Sigmoid colon (tissue), 7 donors: ENCODE data around the gene SORCS2. TPM values are rescaled to one million over a fixed set of nuclear protein-coding genes. Genes with fewer than 3 reads are reported as not detected.

ENCODE experiments used
- DNase-seq: peaks from one replicate; pipeline ENCODE4 v3.0.0-alpha.2; 2019
- H3K27ac ChIP-seq, 4 donors: fragments of 200-600 bp; sonication (generic); one replicate each; pipeline ENCODE4 v1.5.1; 2016 to 2019; ENCODE audit warnings: mild to moderate bottlenecking in 1 of 4
- H3K27me3 ChIP-seq, 3 donors: fragments of 200-600 bp; sonication (generic); one replicate each; pipeline ENCODE4 v1.5.1; 2019; ENCODE audit warnings: mild to moderate bottlenecking in 1 of 3
- H3K36me3 ChIP-seq, 4 donors: fragments of 200-600 bp; sonication (generic); one replicate each; pipeline ENCODE4 v1.5.1; 2016 to 2019
- H3K4me1 ChIP-seq, 4 donors: fragments of 200-600 bp; sonication (generic); one replicate each; pipeline ENCODE4 v1.5.1; 2017 to 2019
- H3K4me3 ChIP-seq, 4 donors: fragments of 200-600 bp; sonication (generic); one replicate each; pipeline ENCODE4 v1.5.1; 2017 to 2019; ENCODE audit warnings: mild to moderate bottlenecking in 2 of 4, moderate library complexity in 1 of 4
- H3K9me3 ChIP-seq, 4 donors: fragments of 200-600 bp in 3 of 4; sonication (generic) in 3 of 4; one replicate each; pipeline versions ENCODE4 v1.5.1 to v1.6.1; 2013 to 2019
- EP300 ChIP-seq, 4 donors: sonication (generic); formaldehyde crosslinking; IDR thresholded peaks; one replicate each; pipeline ENCODE4 v1.6.1; 2017; ENCODE audit warnings: antibody characterized with exemption in 4 of 4
- POLR2A ChIP-seq, 2 donors: fragments of 450-650 bp; IDR thresholded peaks; one replicate each; pipeline ENCODE4 v1.6.1; 2016; ENCODE audit warnings: antibody characterized with exemption in 2 of 2, mild to moderate bottlenecking in 2 of 2, moderate library complexity in 2 of 2
- POLR2AphosphoS5 ChIP-seq, 4 donors: sonication (generic); formaldehyde crosslinking; IDR thresholded peaks; one replicate each; pipeline ENCODE4 v1.6.1; 2017; ENCODE audit warnings: antibody characterized with exemption in 4 of 4
- WGBS, 2 donors: extraction: QIAGEN DNeasy Blood & Tissue Kit; methylation state at CpG; one replicate each; pipeline ENCODE4 v1.1.7; 2013; 5-methylcytosine and 5-hydroxymethylcytosine counted together
- intact Hi-C: fragments of 100-400 bp; cut with DNase I; formaldehyde crosslinking; loops from one replicate; pipeline ENCODE4 v1.15.1; 2023
- polyA plus RNA-seq, 3 donors: library from polyadenylated mRNA; stranded (reverse); fragments of 200-250 nt; gene quantifications; one replicate each; pipeline ENCODE4 v1.2.3, GENCODE V29; 2013
- total RNA-seq, 4 donors: library from RNA; depleted of rRNA; stranded (reverse); fragments of >200 nt; gene quantifications; one replicate each; pipeline ENCODE4 v1.1.0, GENCODE V29; 2016
- TF ChIP-seq, protein P1 (sequence below), 4 experiments: fragments of 450-650 bp in 3 of 4; fragments of 200-600 bp in 1 of 4; IDR thresholded peaks; one replicate each; pipeline ENCODE4 v1.5.1; 2016 to 2019; ENCODE audit warnings: antibody characterized with exemption in 4 of 4, mild to moderate bottlenecking in 3 of 4, moderate library complexity in 2 of 4
- donor health status: healthy with polysubstance abuse.
- donor health status: Bipolar disorder and iron deficiency.
- donor health status: healthy.

The SORCS2 gene
- total and polyA plus RNA-seq, 7 donors, result 1.8 to 6.4 (median 3.9) TPM; not detected in 2

- 65 to 71% methylated on average over 3 of the region's 3 CpGs for whole genome bisulfite sequencing, 2 donors
- H3K9me3 ChIP-seq, result no peaks in the 10 kb centered on the region
- TF ChIP-seq, protein P1, sequence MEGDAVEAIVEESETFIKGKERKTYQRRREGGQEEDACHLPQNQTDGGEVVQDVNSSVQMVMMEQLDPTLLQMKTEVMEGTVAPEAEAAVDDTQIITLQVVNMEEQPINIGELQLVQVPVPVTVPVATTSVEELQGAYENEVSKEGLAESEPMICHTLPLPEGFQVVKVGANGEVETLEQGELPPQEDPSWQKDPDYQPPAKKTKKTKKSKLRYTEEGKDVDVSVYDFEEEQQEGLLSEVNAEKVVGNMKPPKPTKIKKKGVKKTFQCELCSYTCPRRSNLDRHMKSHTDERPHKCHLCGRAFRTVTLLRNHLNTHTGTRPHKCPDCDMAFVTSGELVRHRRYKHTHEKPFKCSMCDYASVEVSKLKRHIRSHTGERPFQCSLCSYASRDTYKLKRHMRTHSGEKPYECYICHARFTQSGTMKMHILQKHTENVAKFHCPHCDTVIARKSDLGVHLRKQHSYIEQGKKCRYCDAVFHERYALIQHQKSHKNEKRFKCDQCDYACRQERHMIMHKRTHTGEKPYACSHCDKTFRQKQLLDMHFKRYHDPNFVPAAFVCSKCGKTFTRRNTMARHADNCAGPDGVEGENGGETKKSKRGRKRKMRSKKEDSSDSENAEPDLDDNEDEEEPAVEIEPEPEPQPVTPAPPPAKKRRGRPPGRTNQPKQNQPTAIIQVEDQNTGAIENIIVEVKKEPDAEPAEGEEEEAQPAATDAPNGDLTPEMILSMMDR (IDR thresholded peaks at IDR 0.05), result no peak
- H3K27ac ChIP-seq, result no peak overlapping the region
- intact Hi-C loops, result no loop called here
- DNase-seq, result no peak
- H3K4me1 ChIP-seq, result peaks cover 0 to 8% (median 3%) of the 10 kb centered on the region in 4 donors
- no peaks in the 10 kb centered on the region for H3K27me3 ChIP-seq
- H3K36me3 ChIP-seq, result no peaks in the 10 kb centered on the region
- H3K4me3 ChIP-seq, result no peak overlapping the region
Observed at GRCh38 chr4:7652906-7653305, 460.6 kb downstream of the SORCS2 start.

DNA sequence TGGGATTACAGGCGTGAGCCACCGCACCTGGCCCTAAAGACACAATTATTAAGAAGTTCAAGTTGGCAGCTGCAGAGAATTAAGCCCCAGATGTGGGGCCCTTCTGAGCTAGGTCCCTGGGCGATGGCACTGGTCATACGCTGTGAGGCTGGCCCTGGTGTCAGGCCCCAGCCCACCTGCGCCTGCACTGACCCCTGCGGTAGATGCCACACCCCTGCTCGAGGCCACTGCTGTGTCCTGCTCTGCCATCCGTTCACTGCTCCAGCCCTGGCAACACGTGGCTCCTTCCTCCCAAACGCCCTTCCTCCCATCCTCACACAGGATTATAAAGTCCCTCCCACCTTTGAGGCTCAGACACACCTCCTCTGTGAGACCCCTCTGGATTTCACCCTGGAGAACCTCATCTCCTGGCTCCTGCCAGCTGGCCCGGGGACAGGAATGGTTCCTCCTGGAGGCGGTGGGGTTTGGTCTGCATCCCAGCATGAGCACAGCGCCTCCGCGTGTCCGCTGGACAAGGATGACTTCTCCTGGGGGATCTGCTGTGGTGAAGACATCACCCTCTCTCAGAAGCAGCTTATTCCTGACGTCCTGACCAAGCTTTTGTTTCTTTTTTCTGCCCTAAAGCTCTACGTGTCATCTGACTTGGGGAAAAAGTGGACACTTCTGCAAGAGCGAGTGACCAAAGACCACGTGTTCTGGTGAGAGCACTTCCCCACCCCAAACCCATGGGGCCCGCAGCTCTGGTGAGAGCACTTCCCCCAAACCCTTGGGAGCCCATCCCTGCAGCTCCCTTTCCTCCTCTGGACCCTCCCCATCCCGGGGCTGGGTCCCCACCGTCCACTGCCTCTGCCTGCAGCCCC is 461.4 kb downstream of the SORCS2 start:
- intact Hi-C loops, result no loop called here
- Histone ChIP-seq H3K4me1 (peaks cover 0 to 8% (median 3%) of the 10 kb centered on the region in 4 donors), H3K4me3 (no peak overlapping the region), H3K27me3 (no peaks in the 10 kb centered on the region), H3K36me3 (no peaks in the 10 kb centered on the region), H3K9me3 (no peaks in the 10 kb centered on the region), H3K27ac (no peak overlapping the region)
- TF ChIP-seq POLR2AphosphoS5 (IDR thresholded peaks at IDR 0.05) (peak in 1 of 4 donors; percentile 31), EP300 (IDR thresholded peaks at IDR 0.05) (no peak), POLR2A (IDR thresholded peaks at IDR 0.05) (no peak)
- TF ChIP-seq, protein P1 (IDR thresholded peaks at IDR 0.05), result no peak
- no peak for DNase-seq
- WGBS, 2 donors, result 73 to 79% methylated on average over 23 of the region's 23 CpGs

GRCh38 chr4:7654550-7655445 is 462.5 kb downstream of the SORCS2 start:
- no peak overlapping the region for H3K4me3 ChIP-seq
- WGBS, 2 donors, result 80% methylated on average over 25 of the region's 25 CpGs
- intact Hi-C loops, result no loop called here

DNA sequence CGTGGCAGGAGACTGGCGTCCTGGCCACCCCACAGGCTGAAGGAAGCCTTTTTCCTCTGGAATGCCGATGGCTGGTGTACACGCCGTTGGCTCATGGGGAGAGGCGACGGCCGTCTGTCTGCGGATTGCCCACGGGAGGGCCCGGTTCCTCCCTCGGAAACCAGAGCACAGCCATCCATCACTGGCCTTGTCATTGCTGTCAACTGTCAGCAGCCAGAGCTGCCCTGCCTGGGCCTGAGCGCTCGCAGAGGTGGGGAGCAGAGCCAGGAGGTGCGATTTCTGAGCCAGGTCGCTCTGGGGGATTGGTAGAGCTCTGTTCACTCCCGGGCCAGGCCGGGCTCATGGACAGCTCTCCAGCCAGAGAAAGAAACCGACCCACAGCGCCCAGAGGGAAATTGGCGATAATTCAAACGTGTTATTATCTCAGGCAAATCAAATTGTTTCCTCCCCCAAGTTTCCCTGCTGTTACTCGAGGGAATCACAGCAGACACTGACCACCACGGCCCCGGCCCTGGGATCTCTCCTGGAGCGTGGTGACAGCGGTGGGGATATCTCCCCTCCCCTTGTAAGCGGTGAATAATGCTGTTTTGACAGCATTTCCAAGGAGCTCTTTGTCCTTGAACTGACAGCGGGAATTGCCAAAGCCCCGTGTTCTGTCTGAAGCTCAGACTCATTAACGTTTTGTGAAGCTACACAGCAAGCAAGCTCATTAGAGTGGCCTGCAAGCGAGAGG is 463.3 kb downstream of the SORCS2 start:
- WGBS, 2 donors, result 39% methylated on average over 32 of the region's 32 CpGs
- no peak overlapping the region for H3K4me3 ChIP-seq
- no peak for DNase-seq

More at GRCh38 chr4:7654550-7655445, 462.5 kb downstream of the SORCS2 start:
- Histone ChIP-seq H3K9me3 (no peaks in the 10 kb centered on the region), H3K27me3 (no peaks in the 10 kb centered on the region), H3K4me1 (peaks cover 0 to 8% (median 3%) of the 10 kb centered on the region in 4 donors), H3K36me3 (no peaks in the 10 kb centered on the region), H3K27ac (no peak overlapping the region)
- TF ChIP-seq, protein P1 (IDR thresholded peaks at IDR 0.05), result no peak
- TF ChIP-seq POLR2AphosphoS5 (IDR thresholded peaks at IDR 0.05) (no peak), POLR2A (IDR thresholded peaks at IDR 0.05) (no peak), EP300 (IDR thresholded peaks at IDR 0.05) (no peak)
- no peak for DNase-seq

More for the DNA sequence above, 463.3 kb downstream of the SORCS2 start:
- Histone ChIP-seq H3K27ac (no peak overlapping the region), H3K4me1 (peaks cover 0 to 8% (median 3%) of the 10 kb centered on the region in 4 donors), H3K27me3 (no peaks in the 10 kb centered on the region), H3K36me3 (no peaks in the 10 kb centered on the region), H3K9me3 (no peaks in the 10 kb centered on the region)
- intact Hi-C loops, result no loop called here
- TF ChIP-seq, protein P1 (IDR thresholded peaks at IDR 0.05), result no peak
- TF ChIP-seq EP300 (IDR thresholded peaks at IDR 0.05), result no peak
- no peak for TF ChIP-seq POLR2AphosphoS5 (IDR thresholded peaks at IDR 0.05)
- no peak for TF ChIP-seq POLR2A (IDR thresholded peaks at IDR 0.05)
